SK-N-SH treated with all-trans-retinoic acid at 6 μM for 48 hours (cell line): Measurements from ENCODE around the gene SMYD2.

Experiments
- ATAC-seq: fragments of 200-7000 bp; cut with Tn5 transposase; 3 replicates; pipeline ENCODE4 v1.9.1; 2020; ENCODE audit warnings: mild to moderate bottlenecking, moderate library complexity
- ARNTL ChIP-seq: fragments of 450-650 bp; formaldehyde crosslinking; IDR thresholded peaks from 2 replicates; pipeline ENCODE4 v1.5.0; 2020; ENCODE audit warnings: low read depth, mild to moderate bottlenecking, moderate library complexity, borderline replicate concordance
- BACH2 ChIP-seq: fragments of 250-450 bp; sonication (Bioruptor Pico); IDR thresholded peaks from 2 replicates; pipeline ENCODE4 v1.9.0; 2021; ENCODE audit warnings: mild to moderate bottlenecking, borderline replicate concordance
- CREB5 ChIP-seq: fragments of 250-450 bp; sonication (Bioruptor Pico); IDR thresholded peaks from 2 replicates; pipeline ENCODE4 v1.5.1; 2020; ENCODE audit warnings: low read depth, mild to moderate bottlenecking, moderate library complexity
- CSDC2 ChIP-seq: fragments of 250-450 bp; sonication (Bioruptor Pico); IDR thresholded peaks from 2 replicates; pipeline ENCODE4 v1.5.0; 2020; ENCODE audit warnings: mild to moderate bottlenecking, moderate library complexity
- ESRRG ChIP-seq: fragments of 250-450 bp; sonication (Bioruptor Pico); IDR thresholded peaks from 2 replicates; pipeline ENCODE4 v1.6.1; 2021; ENCODE audit warnings: mild to moderate bottlenecking
- GLIS3 ChIP-seq: fragments of 250-450 bp; sonication (Bioruptor Pico); IDR thresholded peaks from 2 replicates; pipeline ENCODE4 v1.5.0; 2020; ENCODE audit warnings: mild to moderate bottlenecking, moderate library complexity
- ISL1 ChIP-seq: fragments of 250-450 bp; sonication (Bioruptor Pico); IDR thresholded peaks from 2 replicates; pipeline ENCODE4 v2.1.2; 2022; ENCODE audit warnings: mild to moderate bottlenecking, moderate library complexity
- OSR1 ChIP-seq: fragments of 250-450 bp; sonication (Bioruptor Pico); IDR thresholded peaks from 2 replicates; pipeline ENCODE4 v1.8.0; 2022; ENCODE audit warnings: moderate library complexity, mild to moderate bottlenecking, inconsistent platforms
- PPARA ChIP-seq: fragments of 250-450 bp; sonication (Bioruptor Pico); IDR thresholded peaks from 2 replicates; pipeline ENCODE4 v1.5.0; 2020; ENCODE audit warnings: mild to moderate bottlenecking, borderline replicate concordance
- SNAI2 ChIP-seq: fragments of 250-450 bp; sonication (Bioruptor Pico); IDR thresholded peaks from 2 replicates; pipeline ENCODE4 v1.5.0; 2020; ENCODE audit warnings: mild to moderate bottlenecking, moderate library complexity
- TCF4 ChIP-seq: fragments of 250-450 bp; sonication (Bioruptor Pico); IDR thresholded peaks from 2 replicates; pipeline ENCODE4 v1.8.0; 2021; ENCODE audit warnings: mild to moderate bottlenecking, moderate library complexity, borderline replicate concordance
- TOX ChIP-seq: fragments of 250-450 bp; sonication (Bioruptor Pico); IDR thresholded peaks from 2 replicates; pipeline ENCODE4 v1.8.0; 2021; ENCODE audit warnings: mild to moderate bottlenecking, moderate library complexity, borderline replicate concordance
- ZC3H10 ChIP-seq: fragments of 250-450 bp; sonication (Bioruptor Pico); IDR thresholded peaks from 2 replicates; pipeline ENCODE4 v1.5.1; 2021; ENCODE audit warnings: mild to moderate bottlenecking, moderate library complexity
- ZFP30 ChIP-seq: fragments of 450-650 bp; formaldehyde crosslinking; IDR thresholded peaks from 2 replicates; pipeline ENCODE4 v1.5.0; 2022; ENCODE audit warnings: mild to moderate bottlenecking, moderate library complexity
- ZNF565 ChIP-seq: fragments of 450-650 bp; formaldehyde crosslinking; conservative IDR thresholded peaks from 2 replicates; pipeline ENCODE4 v1.5.0; 2020; ENCODE audit warnings: low read depth, mild to moderate bottlenecking, moderate library complexity
- ZNF70 ChIP-seq: fragments of 450-650 bp; formaldehyde crosslinking; IDR thresholded peaks from 2 replicates; pipeline ENCODE4 v1.5.0; 2020; ENCODE audit warnings: mild to moderate bottlenecking, moderate library complexity
- TF ChIP-seq, protein P1 (sequence below): fragments of 250-450 bp; sonication (Bioruptor Pico); IDR thresholded peaks from 2 replicates; pipeline ENCODE4 v1.5.0; 2020; ENCODE audit warnings: mild to moderate bottlenecking, moderate library complexity
- TF ChIP-seq, protein P2 (sequence below): fragments of 250-450 bp; sonication (Bioruptor Pico); IDR thresholded peaks from 2 replicates; pipeline ENCODE4 v1.5.1; 2021; ENCODE audit warnings: mild to moderate bottlenecking, moderate library complexity
- TF ChIP-seq, protein P3 (sequence below): fragments of 250-450 bp; sonication (Bioruptor Pico); IDR thresholded peaks from 2 replicates; pipeline ENCODE4 v1.8.0; 2020; ENCODE audit warnings: mild to moderate bottlenecking, moderate library complexity, borderline replicate concordance
- TF ChIP-seq, protein P4 (sequence below): fragments of 250-450 bp; sonication (Bioruptor Pico); IDR thresholded peaks from 2 replicates; pipeline ENCODE4 v1.8.0; 2021; ENCODE audit warnings: low read depth, mild to moderate bottlenecking, moderate library complexity, borderline replicate concordance

The SMYD2 gene

GRCh38 chr1:214310777-214311690 is 30.1 kb downstream of the SMYD2 start (continued):
- TF ChIP-seq, protein P1, sequence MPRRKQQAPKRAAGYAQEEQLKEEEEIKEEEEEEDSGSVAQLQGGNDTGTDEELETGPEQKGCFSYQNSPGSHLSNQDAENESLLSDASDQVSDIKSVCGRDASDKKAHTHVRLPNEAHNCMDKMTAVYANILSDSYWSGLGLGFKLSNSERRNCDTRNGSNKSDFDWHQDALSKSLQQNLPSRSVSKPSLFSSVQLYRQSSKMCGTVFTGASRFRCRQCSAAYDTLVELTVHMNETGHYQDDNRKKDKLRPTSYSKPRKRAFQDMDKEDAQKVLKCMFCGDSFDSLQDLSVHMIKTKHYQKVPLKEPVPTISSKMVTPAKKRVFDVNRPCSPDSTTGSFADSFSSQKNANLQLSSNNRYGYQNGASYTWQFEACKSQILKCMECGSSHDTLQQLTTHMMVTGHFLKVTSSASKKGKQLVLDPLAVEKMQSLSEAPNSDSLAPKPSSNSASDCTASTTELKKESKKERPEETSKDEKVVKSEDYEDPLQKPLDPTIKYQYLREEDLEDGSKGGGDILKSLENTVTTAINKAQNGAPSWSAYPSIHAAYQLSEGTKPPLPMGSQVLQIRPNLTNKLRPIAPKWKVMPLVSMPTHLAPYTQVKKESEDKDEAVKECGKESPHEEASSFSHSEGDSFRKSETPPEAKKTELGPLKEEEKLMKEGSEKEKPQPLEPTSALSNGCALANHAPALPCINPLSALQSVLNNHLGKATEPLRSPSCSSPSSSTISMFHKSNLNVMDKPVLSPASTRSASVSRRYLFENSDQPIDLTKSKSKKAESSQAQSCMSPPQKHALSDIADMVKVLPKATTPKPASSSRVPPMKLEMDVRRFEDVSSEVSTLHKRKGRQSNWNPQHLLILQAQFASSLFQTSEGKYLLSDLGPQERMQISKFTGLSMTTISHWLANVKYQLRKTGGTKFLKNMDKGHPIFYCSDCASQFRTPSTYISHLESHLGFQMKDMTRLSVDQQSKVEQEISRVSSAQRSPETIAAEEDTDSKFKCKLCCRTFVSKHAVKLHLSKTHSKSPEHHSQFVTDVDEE (CRISPR knock-in tag) = no peak

DNA sequence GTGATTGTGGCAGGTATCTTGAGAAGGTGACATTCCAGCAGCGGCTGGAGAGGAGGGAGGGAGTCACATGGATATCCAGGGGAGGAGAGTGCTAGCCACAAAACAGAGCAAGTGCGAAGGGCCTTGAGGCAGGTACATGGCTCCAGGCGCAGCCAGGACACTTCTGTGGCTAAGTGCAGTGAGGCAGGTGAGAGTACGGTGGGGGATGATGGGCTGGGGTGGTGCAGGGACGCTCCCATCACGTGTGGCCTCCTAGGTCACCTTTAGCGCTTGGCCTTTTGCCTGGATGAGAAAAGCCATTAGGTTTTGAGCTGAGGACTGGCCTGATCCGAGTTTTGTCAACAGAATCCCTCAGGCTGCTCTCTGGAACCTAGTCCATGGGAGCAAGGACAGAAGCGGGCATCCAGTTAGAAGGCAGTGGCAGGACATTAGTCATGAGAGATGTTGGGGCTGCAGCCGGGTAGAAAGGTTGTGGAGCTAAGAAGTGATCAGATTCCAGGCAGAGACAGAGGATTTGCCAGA is 31.6 kb downstream of the SMYD2 start:
- no peak for ATAC-seq
- no peak for TF ChIP-seq GLIS3 (CRISPR knock-in tag)
- TF ChIP-seq ARNTL = no peak
- no peak for TF ChIP-seq BACH2 (CRISPR knock-in tag)
- TF ChIP-seq TCF4 (CRISPR knock-in tag) = no peak
- no peak for TF ChIP-seq TOX (CRISPR knock-in tag)
- TF ChIP-seq, protein P2, sequence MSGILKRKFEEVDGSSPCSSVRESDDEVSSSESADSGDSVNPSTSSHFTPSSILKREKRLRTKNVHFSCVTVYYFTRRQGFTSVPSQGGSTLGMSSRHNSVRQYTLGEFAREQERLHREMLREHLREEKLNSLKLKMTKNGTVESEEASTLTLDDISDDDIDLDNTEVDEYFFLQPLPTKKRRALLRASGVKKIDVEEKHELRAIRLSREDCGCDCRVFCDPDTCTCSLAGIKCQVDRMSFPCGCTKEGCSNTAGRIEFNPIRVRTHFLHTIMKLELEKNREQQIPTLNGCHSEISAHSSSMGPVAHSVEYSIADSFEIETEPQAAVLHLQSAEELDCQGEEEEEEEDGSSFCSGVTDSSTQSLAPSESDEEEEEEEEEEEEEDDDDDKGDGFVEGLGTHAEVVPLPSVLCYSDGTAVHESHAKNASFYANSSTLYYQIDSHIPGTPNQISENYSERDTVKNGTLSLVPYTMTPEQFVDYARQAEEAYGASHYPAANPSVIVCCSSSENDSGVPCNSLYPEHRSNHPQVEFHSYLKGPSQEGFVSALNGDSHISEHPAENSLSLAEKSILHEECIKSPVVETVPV (CRISPR knock-in tag) = no peak
- TF ChIP-seq CSDC2 (CRISPR knock-in tag) = no peak
- no peak for TF ChIP-seq PPARA (CRISPR knock-in tag)
- no peak for TF ChIP-seq OSR1 (CRISPR knock-in tag)
- no peak for TF ChIP-seq ZC3H10
- TF ChIP-seq ZNF565 = no peak
- TF ChIP-seq ISL1 (CRISPR knock-in tag) = no peak
- TF ChIP-seq, protein P1 (CRISPR knock-in tag) = no peak
- TF ChIP-seq SNAI2 = no peak
- no peak for TF ChIP-seq ESRRG
- TF ChIP-seq ZNF70 (CRISPR knock-in tag) = no peak
- no peak for TF ChIP-seq ZFP30 (CRISPR knock-in tag)
- no peak for TF ChIP-seq CREB5 (CRISPR knock-in tag)
- TF ChIP-seq, protein P3, sequence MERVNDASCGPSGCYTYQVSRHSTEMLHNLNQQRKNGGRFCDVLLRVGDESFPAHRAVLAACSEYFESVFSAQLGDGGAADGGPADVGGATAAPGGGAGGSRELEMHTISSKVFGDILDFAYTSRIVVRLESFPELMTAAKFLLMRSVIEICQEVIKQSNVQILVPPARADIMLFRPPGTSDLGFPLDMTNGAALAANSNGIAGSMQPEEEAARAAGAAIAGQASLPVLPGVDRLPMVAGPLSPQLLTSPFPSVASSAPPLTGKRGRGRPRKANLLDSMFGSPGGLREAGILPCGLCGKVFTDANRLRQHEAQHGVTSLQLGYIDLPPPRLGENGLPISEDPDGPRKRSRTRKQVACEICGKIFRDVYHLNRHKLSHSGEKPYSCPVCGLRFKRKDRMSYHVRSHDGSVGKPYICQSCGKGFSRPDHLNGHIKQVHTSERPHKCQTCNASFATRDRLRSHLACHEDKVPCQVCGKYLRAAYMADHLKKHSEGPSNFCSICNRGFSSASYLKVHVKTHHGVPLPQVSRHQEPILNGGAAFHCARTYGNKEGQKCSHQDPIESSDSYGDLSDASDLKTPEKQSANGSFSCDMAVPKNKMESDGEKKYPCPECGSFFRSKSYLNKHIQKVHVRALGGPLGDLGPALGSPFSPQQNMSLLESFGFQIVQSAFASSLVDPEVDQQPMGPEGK (CRISPR knock-in tag) = no peak
- TF ChIP-seq, protein P4, sequence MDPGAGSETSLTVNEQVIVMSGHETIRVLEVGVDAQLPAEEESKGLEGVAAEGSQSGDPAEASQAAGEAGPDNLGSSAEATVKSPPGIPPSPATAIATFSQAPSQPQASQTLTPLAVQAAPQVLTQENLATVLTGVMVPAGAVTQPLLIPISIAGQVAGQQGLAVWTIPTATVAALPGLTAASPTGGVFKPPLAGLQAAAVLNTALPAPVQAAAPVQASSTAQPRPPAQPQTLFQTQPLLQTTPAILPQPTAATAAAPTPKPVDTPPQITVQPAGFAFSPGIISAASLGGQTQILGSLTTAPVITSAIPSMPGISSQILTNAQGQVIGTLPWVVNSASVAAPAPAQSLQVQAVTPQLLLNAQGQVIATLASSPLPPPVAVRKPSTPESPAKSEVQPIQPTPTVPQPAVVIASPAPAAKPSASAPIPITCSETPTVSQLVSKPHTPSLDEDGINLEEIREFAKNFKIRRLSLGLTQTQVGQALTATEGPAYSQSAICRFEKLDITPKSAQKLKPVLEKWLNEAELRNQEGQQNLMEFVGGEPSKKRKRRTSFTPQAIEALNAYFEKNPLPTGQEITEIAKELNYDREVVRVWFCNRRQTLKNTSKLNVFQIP (CRISPR knock-in tag) = no peak
